CD4-positive, CD25-positive, alpha-beta regulatory T cell (primary cell): Measurements from ENCODE around the gene CD53. TPM values are rescaled to one million over a fixed set of nuclear protein-coding genes. Genes with fewer than 3 reads are reported as not detected.

Experiments used
- ATAC-seq, 2 donors: fragments of 150-1000 bp; cut with Tn5 transposase; one replicate each; pipeline ENCODE4 v1.10.0; 2021; ENCODE audit warnings: low read depth in 2 of 2, moderate number of reproducible peaks in 2 of 2, moderate library complexity in 1 of 2
- DNase-seq, 3 donors: peaks; one replicate each; pipeline versions ENCODE4 v3.0.0 to v3.0.0-alpha.2; 2012 to 2022; ENCODE audit warnings: mixed read lengths in 1 of 3
- H3K27ac ChIP-seq: one replicate; pipeline ENCODE4 v1.7.0; 2013; ENCODE audit warnings: mild to moderate bottlenecking, low read length; ENCODE audit not compliant: insufficient read depth, poor library complexity, severe bottlenecking
- H3K27me3 ChIP-seq: one replicate; pipeline ENCODE4 v1.7.0; 2013; ENCODE audit warnings: low read length; ENCODE audit not compliant: control insufficient read depth, insufficient read depth
- H3K36me3 ChIP-seq: one replicate; pipeline ENCODE4 v1.7.0; 2013; ENCODE audit warnings: mild to moderate bottlenecking, low read length, moderate library complexity; ENCODE audit not compliant: control insufficient read depth, insufficient read depth
- H3K4me1 ChIP-seq: 2 replicates; pipeline ENCODE4 v1.7.0; 2013; ENCODE audit warnings: mild to moderate bottlenecking, low read length; ENCODE audit not compliant: insufficient read depth, control insufficient read depth, poor library complexity, severe bottlenecking
- H3K4me3 ChIP-seq: one replicate; pipeline ENCODE4 v1.7.0; 2013; ENCODE audit warnings: low read depth, mild to moderate bottlenecking, low read length, moderate library complexity
- H3K9me3 ChIP-seq, 2 experiments: 1 replicate in 1 of 2; 2 replicates in 1 of 2; pipeline ENCODE4 v1.7.0; 2013; ENCODE audit warnings: low read length in 2 of 2, mild to moderate bottlenecking in 1 of 2, moderate library complexity in 1 of 2; ENCODE audit not compliant: control insufficient read depth in 2 of 2
- H3K27ac Mint-ChIP-seq, 3 donors: one replicate each; pipeline ENCODE4 v1.8.0; 2020 to 2022; ENCODE audit warnings: mild to moderate bottlenecking in 3 of 3, mixed read lengths in 3 of 3, moderate library complexity in 2 of 3
- H3K27me3 Mint-ChIP-seq: one replicate; pipeline ENCODE4 v1.8.0; 2022; ENCODE audit warnings: mild to moderate bottlenecking, mixed read lengths
- H3K36me3 Mint-ChIP-seq: one replicate; pipeline ENCODE4 v1.8.0; 2020; ENCODE audit warnings: mixed read lengths
- H3K4me1 Mint-ChIP-seq, 4 donors: one replicate each; pipeline ENCODE4 v1.8.0; 2020 to 2022; ENCODE audit warnings: mixed read lengths in 4 of 4, mild to moderate bottlenecking in 1 of 4
- H3K4me3 Mint-ChIP-seq, 4 donors: one replicate each; pipeline ENCODE4 v1.8.0; 2020 to 2022; ENCODE audit warnings: mild to moderate bottlenecking in 4 of 4, mixed read lengths in 4 of 4, moderate library complexity in 3 of 4
- H3K9me3 Mint-ChIP-seq, 7 donors: one replicate each; pipeline ENCODE4 v1.8.0; 2020 to 2022; ENCODE audit warnings: mixed read lengths in 7 of 7, mild to moderate bottlenecking in 3 of 7, moderate library complexity in 2 of 7
- polyA plus RNA-seq, 4 donors: library from polyadenylated mRNA; unstranded; fragments of 300-500 nt; fragmentation: Illumina TruSeq; gene quantifications; one replicate each; pipeline ENCODE4 v1.2.3, GENCODE V29; 2021
- total RNA-seq: library from RNA; stranded (reverse); gene quantifications from one replicate; pipeline ENCODE4 v1.2.3, GENCODE V29; 2022

CD53 gene
- total and polyA plus RNA-seq, 5 donors from 2014 or later: 397 to 1,251 (median 1,152) TPM

GRCh38 chr1:110864287-110864686, 8.7 kb upstream of the CD53 start:
- Mint-ChIP-seq H3K4me3 (no peak overlapping the region), H3K27me3 (no peaks in the 10 kb centered on the region), H3K36me3 (peaks cover 5% of the 10 kb centered on the region), H3K9me3 (peaks cover 0 to 46% (median 9%) of the 10 kb centered on the region in 7 donors), H3K27ac (no peak overlapping the region), H3K4me1 (peaks cover 6 to 36% (median 21%) of the 10 kb centered on the region in 4 donors)
- Histone ChIP-seq H3K36me3 (no peaks in the 10 kb centered on the region), H3K27me3 (no peaks in the 10 kb centered on the region), H3K4me3 (no peak overlapping the region), H3K27ac (no peak overlapping the region), H3K9me3 (peaks cover 15 to 17% of the 10 kb centered on the region in 2 experiments), H3K4me1 (no peaks in the 10 kb centered on the region)
- ATAC-seq: no peak
- DNase-seq: no peak

GRCh38 chr1:110870721-110871388, 2.1 kb upstream of the CD53 start:
- peak overlapping the region; percentile 34 to 79 (median 77) for H3K4me3 Mint-ChIP-seq
- Histone ChIP-seq H3K4me1 (peaks cover 28% of the 10 kb centered on the region), H3K36me3 (peaks cover 2% of the 10 kb centered on the region), H3K27me3 (no peaks in the 10 kb centered on the region), H3K4me3 (peak overlapping the region; percentile 9), H3K27ac (peak overlapping the region; percentile 96), H3K9me3 (peaks cover 0 to 6% of the 10 kb centered on the region in 2 experiments)
- H3K9me3 Mint-ChIP-seq: peaks cover 0 to 20% (median 0%) of the 10 kb centered on the region in 7 donors
- no peak for DNase-seq
- peak overlapping the region; percentile 94 to 97 (median 95) for H3K27ac Mint-ChIP-seq
- H3K4me1 Mint-ChIP-seq: peaks cover 0 to 52% (median 42%) of the 10 kb centered on the region in 4 donors
- no peaks in the 10 kb centered on the region for H3K27me3 Mint-ChIP-seq
- peaks cover 15% of the 10 kb centered on the region for H3K36me3 Mint-ChIP-seq
- ATAC-seq: no peak

GRCh38 chr1:110872366-110872744, 593 bp upstream of the CD53 start:
- H3K4me1 ChIP-seq: peaks cover 43% of the 10 kb centered on the region

GRCh38 chr1:110873856-110874255, 908 bp downstream of the CD53 start:
- H3K4me3 Mint-ChIP-seq: peak overlapping the region; percentile 93 to 99 (median 97)
- H3K4me3 ChIP-seq: peak overlapping the region; percentile 99
- H3K36me3 Mint-ChIP-seq: peaks cover 27% of the 10 kb centered on the region
- H3K27ac Mint-ChIP-seq: peak overlapping the region; percentile 95 to 99 (median 97)
- H3K27me3 ChIP-seq: no peaks in the 10 kb centered on the region
- peaks cover 9 to 54% (median 44%) of the 10 kb centered on the region in 4 donors for H3K4me1 Mint-ChIP-seq
- ATAC-seq (no peak), DNase-seq (peak in 1 of 3 donors; percentile 57)
- no peaks in the 10 kb centered on the region for H3K9me3 ChIP-seq
- H3K27me3 Mint-ChIP-seq: no peaks in the 10 kb centered on the region
- no peaks in the 10 kb centered on the region for H3K9me3 Mint-ChIP-seq
- H3K4me1 ChIP-seq: peaks cover 58% of the 10 kb centered on the region
- H3K36me3 ChIP-seq: peaks cover 3% of the 10 kb centered on the region
- H3K27ac ChIP-seq: peak overlapping the region; percentile 96

More at GRCh38 chr1:110872366-110872744, 593 bp upstream of the CD53 start:
- Mint-ChIP-seq H3K4me3 (peak overlapping the region; percentile 93 to 99 (median 97)), H3K27me3 (no peaks in the 10 kb centered on the region), H3K4me1 (peaks cover 4 to 58% (median 41%) of the 10 kb centered on the region in 4 donors), H3K27ac (peak overlapping the region; percentile 95 to 99 (median 97)), H3K36me3 (peaks cover 17% of the 10 kb centered on the region), H3K9me3 (peaks cover 0 to 8% (median 0%) of the 10 kb centered on the region in 7 donors)
- Histone ChIP-seq H3K27me3 (no peaks in the 10 kb centered on the region), H3K36me3 (peaks cover 2% of the 10 kb centered on the region), H3K4me3 (peak overlapping the region; percentile 99), H3K9me3 (peaks cover 0 to 3% of the 10 kb centered on the region in 2 experiments), H3K27ac (peak overlapping the region; percentile 96)
- ATAC-seq (no peak), DNase-seq (peak in 1 of 3 donors; percentile 50)

- H3K36me3 Mint-ChIP-seq: peaks cover 27% of the 10 kb centered on the region
- no peaks in the 10 kb centered on the region for H3K27me3 ChIP-seq
- H3K4me3 ChIP-seq: peak overlapping the region; percentile 99
- ATAC-seq: no peak
- H3K4me1 Mint-ChIP-seq: peaks cover 13 to 54% (median 40%) of the 10 kb centered on the region in 4 donors
- H3K9me3 ChIP-seq: no peaks in the 10 kb centered on the region
- H3K36me3 ChIP-seq: peaks cover 3% of the 10 kb centered on the region
- H3K27ac ChIP-seq: peak overlapping the region; percentile 96
- DNase-seq: peak in 1 of 3 donors; percentile 76
- H3K4me3 Mint-ChIP-seq: peak overlapping the region; percentile 93 to 99 (median 97)
- peaks cover 65% of the 10 kb centered on the region for H3K4me1 ChIP-seq
- peak overlapping the region; percentile 95 to 99 (median 97) for H3K27ac Mint-ChIP-seq
- H3K9me3 Mint-ChIP-seq: no peaks in the 10 kb centered on the region
- no peaks in the 10 kb centered on the region for H3K27me3 Mint-ChIP-seq
Measured at GRCh38 chr1:110874324-110875215, 1.6 kb downstream of the CD53 start.

- peaks cover 32% of the 10 kb centered on the region for H3K36me3 Mint-ChIP-seq
- H3K27me3 Mint-ChIP-seq: no peaks in the 10 kb centered on the region
- H3K9me3 Mint-ChIP-seq: peaks cover 0 to 3% (median 0%) of the 10 kb centered on the region in 7 donors
- H3K4me3 Mint-ChIP-seq: peak overlapping the region; percentile 93 to 99 (median 97)
- Histone ChIP-seq H3K4me3 (peak overlapping the region; percentile 99), H3K4me1 (peaks cover 72% of the 10 kb centered on the region), H3K9me3 (no peaks in the 10 kb centered on the region), H3K27ac (peak overlapping the region; percentile 96), H3K36me3 (peaks cover 3% of the 10 kb centered on the region), H3K27me3 (no peaks in the 10 kb centered on the region)
- ATAC-seq (peak; percentile 81 to 83), DNase-seq (peak; percentile 31 to 94 (median 68))
- H3K4me1 Mint-ChIP-seq: peaks cover 18 to 61% (median 42%) of the 10 kb centered on the region in 4 donors
- peak overlapping the region; percentile 95 to 99 (median 97) for H3K27ac Mint-ChIP-seq
Measured at GRCh38 chr1:110875216-110875731, 2.3 kb downstream of the CD53 start.

- Mint-ChIP-seq H3K4me1 (peaks cover 22 to 62% (median 45%) of the 10 kb centered on the region in 4 donors), H3K4me3 (peak overlapping the region; percentile 93 to 99 (median 97)), H3K36me3 (peaks cover 44% of the 10 kb centered on the region), H3K9me3 (peaks cover 0 to 3% (median 0%) of the 10 kb centered on the region in 7 donors), H3K27ac (peak overlapping the region; percentile 86 to 96 (median 89)), H3K27me3 (no peaks in the 10 kb centered on the region)
- H3K9me3 ChIP-seq: no peaks in the 10 kb centered on the region
- H3K4me1 ChIP-seq: peaks cover 77% of the 10 kb centered on the region
- H3K36me3 ChIP-seq: peaks cover 3% of the 10 kb centered on the region
- peak overlapping the region; percentile 96 for H3K27ac ChIP-seq
- H3K27me3 ChIP-seq: no peaks in the 10 kb centered on the region
- no peak for ATAC-seq
- no peak for DNase-seq
- peak overlapping the region; percentile 99 for H3K4me3 ChIP-seq
Measured at GRCh38 chr1:110876748-110877341, 3.9 kb downstream of the CD53 start.
